ENCODE data around the gene ATF6.

Gene ATF6

GRCh38 chr1:161905269-161905884 lies 139.3 kb downstream of the ATF6 start:
- DNase-seq: no peak

GRCh38 chr1:161907265-161907664 lies 141.1 kb downstream of the ATF6 start:
- DNase-seq: no peak

- DNase-seq: no peak
Measured at GRCh38 chr1:161908264-161908663, 142.1 kb downstream of the ATF6 start.

- DNase-seq: no peak
Measured at GRCh38 chr1:161910604-161911003, 144.5 kb downstream of the ATF6 start.

- DNase-seq: no peak
Measured at GRCh38 chr1:161913482-161914140, 147.5 kb downstream of the ATF6 start.

- DNase-seq: no peak
Measured at GRCh38 chr1:161914595-161914994, 148.5 kb downstream of the ATF6 start.

- DNase-seq: no peak
Measured at GRCh38 chr1:161915051-161915503, 149.0 kb downstream of the ATF6 start.

GRCh38 chr1:161915978-161916377 lies 149.9 kb downstream of the ATF6 start:
- no peak for DNase-seq

- no peak for DNase-seq
Measured at GRCh38 chr1:161919229-161919628, 153.1 kb downstream of the ATF6 start.

GRCh38 chr1:161921491-161921890 lies 155.4 kb downstream of the ATF6 start:
- DNase-seq: no peak

- DNase-seq: no peak
Measured at GRCh38 chr1:161921990-161922389, 155.9 kb downstream of the ATF6 start.

- no peak for DNase-seq
Measured at GRCh38 chr1:161928056-161928455, 161.9 kb downstream of the ATF6 start.

- no peak for DNase-seq
Measured at GRCh38 chr1:161929137-161929536, 163.0 kb downstream of the ATF6 start.

- no peak for DNase-seq
Measured at GRCh38 chr1:161930064-161930463, 163.9 kb downstream of the ATF6 start.

GRCh38 chr1:161932668-161933067 lies 166.5 kb downstream of the ATF6 start:
- no peak for DNase-seq

- no peak for DNase-seq
Measured at GRCh38 chr1:161933592-161934588, 167.8 kb downstream of the ATF6 start.

- DNase-seq: no peak
Measured at GRCh38 chr1:161935264-161935663, 169.1 kb downstream of the ATF6 start.

GRCh38 chr1:161936786-161937185 lies 170.7 kb downstream of the ATF6 start:
- DNase-seq: no peak

GRCh38 chr1:161940866-161941591 lies 174.9 kb downstream of the ATF6 start:
- no peak for DNase-seq

- no peak for DNase-seq
Measured at GRCh38 chr1:161941726-161942436, 175.8 kb downstream of the ATF6 start.

- no peak for DNase-seq
Measured at GRCh38 chr1:161943737-161944136, 177.6 kb downstream of the ATF6 start.

GRCh38 chr1:161944381-161944780 lies 178.3 kb downstream of the ATF6 start:
- DNase-seq: no peak

Data from NCI-H2081 treated with DMSO at 0.1 percent for 48 hours (cell line).